GM18511 (cell line): ENCODE results near the gene NPAS3.

ENCODE experiments used
- ATAC-seq: cut with Tn5 transposase; IDR thresholded peaks from one replicate; pipeline ENCODE4 v1.9.1; 2021; ENCODE audit warnings: mild to moderate bottlenecking, moderate library complexity; ENCODE audit not compliant: unreplicated experiment

NPAS3 gene

GRCh38 chr14:32938719-32939253 lies at the start of gene NPAS3:
NPAS3 (plus strand) TSS chr14:32938879.
- ATAC-seq, result peak; percentile 44

- no peak for ATAC-seq
Measured at GRCh38 chr14:32896979-32897697, 41.5 kb upstream of the NPAS3 start.

- no peak for ATAC-seq
Measured at GRCh38 chr14:32897698-32898064, 41.0 kb upstream of the NPAS3 start.

GRCh38 chr14:32898876-32899275 lies 39.8 kb upstream of the NPAS3 start:
- no peak for ATAC-seq

GRCh38 chr14:32900547-32900946 lies 38.1 kb upstream of the NPAS3 start:
- ATAC-seq, result no peak

GRCh38 chr14:32905013-32905412 lies 33.7 kb upstream of the NPAS3 start:
- ATAC-seq, result no peak

GRCh38 chr14:32906672-32907071 lies 32.0 kb upstream of the NPAS3 start:
- no peak for ATAC-seq

- ATAC-seq, result no peak
Measured at GRCh38 chr14:32908196-32909084, 30.2 kb upstream of the NPAS3 start.

- no peak for ATAC-seq
Measured at GRCh38 chr14:32913725-32914124, 25.0 kb upstream of the NPAS3 start.

- ATAC-seq, result no peak
Measured at GRCh38 chr14:32914391-32914790, 24.3 kb upstream of the NPAS3 start.

GRCh38 chr14:32920696-32921276 lies 17.9 kb upstream of the NPAS3 start:
- no peak for ATAC-seq

GRCh38 chr14:32925439-32925838 lies 13.2 kb upstream of the NPAS3 start:
- no peak for ATAC-seq

GRCh38 chr14:32932302-32932913 lies 6.3 kb upstream of the NPAS3 start:
- no peak for ATAC-seq

GRCh38 chr14:32932914-32933628 lies 5.6 kb upstream of the NPAS3 start:
- no peak for ATAC-seq

- no peak for ATAC-seq
Measured at GRCh38 chr14:32933629-32934072, 5.0 kb upstream of the NPAS3 start.

- ATAC-seq, result no peak
Measured at GRCh38 chr14:32934073-32934880, 4.4 kb upstream of the NPAS3 start.

- ATAC-seq, result no peak
Measured at GRCh38 chr14:32934881-32935633, 3.6 kb upstream of the NPAS3 start.

GRCh38 chr14:32939254-32940065 lies 781 bp downstream of the NPAS3 start:
- ATAC-seq, result peak; percentile 44
